Activated CD4-positive, alpha-beta T cell treated with anti-CD3 and anti-CD28 coated beads, Interleukin-2, amount 50 U/mL, for 24 hours (primary cell): ENCODE results near the gene MEMO1.
"Not testable (repeated sequence)": the region's sequence is repeated elsewhere in the genome, so short reads cannot be mapped to it uniquely, and the experiment has no call there.

Experiments used
- DNase-seq, 2 donors: peaks; one replicate each; pipeline ENCODE4 v3.0.0-alpha.2; 2020; ENCODE audit warnings: low read depth in 1 of 2, low spot score in 1 of 2

MEMO1 gene

GRCh38 chr2:32010670-32011484 is at the start of gene MEMO1:
Gene MEMO1 (minus strand): TSS chr2:32011008. CDS start chr2:32010247, 761 bp downstream.
- DNase-seq, result peak; percentile 83 to 91

GRCh38 chr2:32060266-32060665 is 49.5 kb upstream of the MEMO1 start:
- DNase-seq, result no peak

- DNase-seq, result no peak
Measured at GRCh38 chr2:32058130-32058529, 47.3 kb upstream of the MEMO1 start.

- DNase-seq, result not testable (repeated sequence)
Measured at GRCh38 chr2:32054583-32054982, 43.8 kb upstream of the MEMO1 start.

GRCh38 chr2:32051836-32052439 is 41.1 kb upstream of the MEMO1 start:
- no peak for DNase-seq

GRCh38 chr2:32043561-32043960 is 32.8 kb upstream of the MEMO1 start:
- DNase-seq, result no peak

- DNase-seq, result peak; percentile 78 to 80
Measured at GRCh38 chr2:32039447-32040219, 28.8 kb upstream of the MEMO1 start, which contains the start of gene DPY30. Gene DPY30 (minus strand): TSS chr2:32039805. CDS start chr2:32039456, 349 bp downstream.

- DNase-seq, result not testable (repeated sequence)
Measured at GRCh38 chr2:32034198-32034887, 23.5 kb upstream of the MEMO1 start.

- DNase-seq, result not testable (repeated sequence)
Measured at GRCh38 chr2:32018789-32019482, 8.1 kb upstream of the MEMO1 start.

GRCh38 chr2:32012872-32013271 is 2.1 kb upstream of the MEMO1 start:
- no peak for DNase-seq

- no peak for DNase-seq
Measured at GRCh38 chr2:32011485-32011960, 715 bp upstream of the MEMO1 start.

- peak; percentile 36 to 42 for DNase-seq
Measured at GRCh38 chr2:32010280-32010669, 533 bp downstream of the MEMO1 start.

- peak; percentile 17 for DNase-seq
Measured at GRCh38 chr2:32009516-32010256, 1.1 kb downstream of the MEMO1 start.

GRCh38 chr2:32008805-32009515 is 1.8 kb downstream of the MEMO1 start:
- DNase-seq, result peak; percentile 2 to 6

GRCh38 chr2:32007121-32007391 is 3.8 kb downstream of the MEMO1 start:
- no peak for DNase-seq

GRCh38 chr2:32005371-32005976 is 5.3 kb downstream of the MEMO1 start:
- no peak for DNase-seq

GRCh38 chr2:32003791-32004190 is 7.0 kb downstream of the MEMO1 start:
- DNase-seq, result no peak

GRCh38 chr2:32002406-32002805 is 8.4 kb downstream of the MEMO1 start:
- no peak for DNase-seq

GRCh38 chr2:31999438-31999837 is 11.4 kb downstream of the MEMO1 start:
- DNase-seq, result no peak
